NCI-H1694 treated with DMSO at 0.1 percent for 48 hours (cell line): ENCODE measurements around the gene LAMA4.
A peak's percentile ranks its signal among the peaks of the same experiment; 100 is the strongest.

ENCODE experiments used
- DNase-seq: peaks from one replicate; lab custom pipeline; 2025; lab: John Stamatoyannopoulos, UW

The LAMA4 gene

DNA sequence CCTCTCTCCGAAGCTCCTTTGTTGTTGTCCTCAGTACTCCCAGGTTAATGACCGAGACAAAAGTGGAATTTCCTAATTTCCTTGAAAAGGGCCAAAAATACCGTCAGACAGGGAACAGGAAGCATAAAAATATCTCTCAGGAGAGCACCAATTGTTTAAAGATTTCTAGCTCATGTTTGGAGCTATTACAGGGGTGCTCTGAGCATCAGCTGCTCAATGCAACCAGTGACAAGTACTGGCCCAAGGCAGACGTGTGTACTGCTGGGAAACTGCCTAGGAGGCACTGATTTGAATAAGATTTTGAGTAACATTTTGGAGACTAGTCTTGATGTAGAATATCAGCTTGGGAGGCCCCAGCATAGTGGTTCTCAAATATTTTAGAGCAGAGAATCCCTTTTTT, 17.3 kb downstream of the LAMA4 start:
- no peak for DNase-seq

DNA sequence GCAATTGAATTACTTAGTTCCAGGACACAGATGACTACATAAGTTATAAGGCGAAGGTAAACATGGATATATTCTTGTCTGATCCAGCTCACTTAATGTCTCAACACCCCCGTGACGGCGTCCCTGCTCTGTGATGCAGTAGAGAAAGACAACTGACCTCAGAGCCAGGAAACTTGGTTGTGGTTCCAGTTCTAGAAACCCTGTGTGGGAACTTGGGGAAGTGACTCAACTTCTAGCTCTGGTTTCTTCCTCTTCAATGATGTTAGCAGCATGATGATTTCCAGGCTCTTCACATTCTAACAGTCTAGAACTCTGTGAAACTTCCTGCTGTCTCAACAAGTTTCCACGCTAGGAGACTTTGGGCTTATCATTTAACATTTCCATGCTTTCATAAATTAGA, 18.4 kb downstream of the LAMA4 start:
- DNase-seq: no peak

DNA sequence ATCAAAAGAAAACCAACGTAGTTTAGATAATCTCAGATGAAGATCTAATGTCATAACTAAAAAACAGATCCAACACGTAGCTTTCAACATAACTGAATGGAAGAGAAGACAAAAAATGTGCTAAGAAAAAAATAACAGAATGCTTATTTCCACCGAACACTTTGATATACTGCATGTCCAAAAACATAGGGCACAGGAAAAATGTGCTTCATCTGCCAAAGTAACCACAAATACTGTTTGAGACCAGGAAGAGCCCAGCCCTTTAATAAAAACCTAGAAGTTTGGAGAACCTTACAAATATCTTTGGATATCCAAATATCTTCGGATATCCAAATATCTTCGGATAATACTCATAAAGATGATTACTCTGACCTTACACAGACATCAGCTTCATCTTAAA, 19.8 kb downstream of the LAMA4 start:
- DNase-seq: no peak

DNA sequence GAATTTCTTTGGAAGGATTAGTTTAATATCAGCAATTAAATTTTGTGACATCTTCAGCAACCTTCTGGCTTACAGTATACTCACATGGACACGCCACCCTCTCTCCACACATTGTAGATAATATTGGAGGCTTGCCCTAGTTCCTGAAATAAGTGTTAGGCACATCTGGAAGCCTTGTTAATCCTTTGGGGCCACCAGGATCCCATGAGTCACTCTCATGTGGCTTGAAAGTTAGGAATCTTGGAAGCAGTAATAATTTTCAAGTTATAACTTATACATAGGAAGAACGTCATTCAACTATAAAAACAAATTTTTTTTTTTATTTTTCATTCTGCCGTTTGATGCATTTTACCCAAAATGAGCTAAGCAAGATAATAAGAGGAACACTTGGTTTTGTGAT, 20.5 kb downstream of the LAMA4 start:
- DNase-seq: no peak

DNA sequence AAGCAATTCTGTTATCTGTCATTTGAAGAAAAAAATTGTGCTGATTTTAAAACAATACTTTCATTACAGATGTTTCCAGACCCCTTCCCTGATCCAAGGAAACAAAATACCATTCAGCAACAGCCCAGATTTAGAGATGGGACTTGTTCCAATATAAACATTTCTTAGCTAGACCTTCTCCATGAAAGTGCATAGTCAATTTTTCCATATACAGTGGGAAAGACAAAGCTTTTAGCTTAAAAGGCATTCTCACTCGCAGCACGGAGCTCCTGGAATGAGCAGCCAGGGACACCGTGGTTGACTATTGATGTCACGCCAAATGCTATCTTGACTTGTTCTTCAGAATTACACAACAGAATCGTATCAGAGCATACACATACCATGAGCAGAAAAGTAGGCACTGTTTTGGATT, 21.5 kb downstream of the LAMA4 start:
- DNase-seq: no peak

DNA sequence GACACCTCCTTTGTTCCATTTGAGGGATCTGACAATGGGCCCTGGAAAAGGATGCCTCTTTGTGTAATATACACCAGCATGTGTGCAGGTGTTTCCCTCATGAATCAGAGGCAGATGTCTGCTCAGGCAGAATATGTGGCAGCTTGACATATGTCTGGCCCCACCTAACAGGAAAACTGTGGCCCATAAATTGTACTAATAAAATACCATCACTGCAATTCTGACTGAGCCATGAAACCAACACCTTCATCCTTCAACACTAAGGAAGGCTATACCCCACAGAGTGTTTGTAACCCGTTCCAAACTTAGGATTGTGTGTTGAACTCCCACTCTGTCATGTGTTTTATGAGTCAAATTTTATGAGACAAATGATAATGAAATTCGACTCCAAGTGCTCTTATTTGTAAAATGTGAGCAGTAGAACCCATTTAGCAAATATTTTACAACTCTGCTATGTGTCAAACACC, 22.7 kb downstream of the LAMA4 start:
- DNase-seq: peak; percentile 73

DNA sequence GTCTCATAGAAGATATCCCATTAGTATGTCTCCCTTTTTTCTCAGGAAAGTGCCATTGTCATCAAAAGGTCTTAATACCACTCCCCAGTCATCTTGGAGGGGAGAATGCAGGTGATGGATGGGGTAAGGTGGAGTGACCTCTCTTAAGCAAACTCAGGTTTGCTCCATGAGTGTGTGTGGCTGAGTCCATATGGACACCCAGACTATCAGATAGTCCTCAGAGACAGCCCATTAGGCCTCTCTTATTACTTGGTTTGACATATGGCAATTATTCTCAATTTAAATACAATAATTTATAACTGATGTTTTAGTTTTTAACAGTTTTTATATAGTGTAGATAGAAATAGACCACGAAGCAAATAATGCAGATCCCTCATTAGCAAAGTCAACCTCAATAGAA, 23.2 kb downstream of the LAMA4 start:
- no peak for DNase-seq

DNA sequence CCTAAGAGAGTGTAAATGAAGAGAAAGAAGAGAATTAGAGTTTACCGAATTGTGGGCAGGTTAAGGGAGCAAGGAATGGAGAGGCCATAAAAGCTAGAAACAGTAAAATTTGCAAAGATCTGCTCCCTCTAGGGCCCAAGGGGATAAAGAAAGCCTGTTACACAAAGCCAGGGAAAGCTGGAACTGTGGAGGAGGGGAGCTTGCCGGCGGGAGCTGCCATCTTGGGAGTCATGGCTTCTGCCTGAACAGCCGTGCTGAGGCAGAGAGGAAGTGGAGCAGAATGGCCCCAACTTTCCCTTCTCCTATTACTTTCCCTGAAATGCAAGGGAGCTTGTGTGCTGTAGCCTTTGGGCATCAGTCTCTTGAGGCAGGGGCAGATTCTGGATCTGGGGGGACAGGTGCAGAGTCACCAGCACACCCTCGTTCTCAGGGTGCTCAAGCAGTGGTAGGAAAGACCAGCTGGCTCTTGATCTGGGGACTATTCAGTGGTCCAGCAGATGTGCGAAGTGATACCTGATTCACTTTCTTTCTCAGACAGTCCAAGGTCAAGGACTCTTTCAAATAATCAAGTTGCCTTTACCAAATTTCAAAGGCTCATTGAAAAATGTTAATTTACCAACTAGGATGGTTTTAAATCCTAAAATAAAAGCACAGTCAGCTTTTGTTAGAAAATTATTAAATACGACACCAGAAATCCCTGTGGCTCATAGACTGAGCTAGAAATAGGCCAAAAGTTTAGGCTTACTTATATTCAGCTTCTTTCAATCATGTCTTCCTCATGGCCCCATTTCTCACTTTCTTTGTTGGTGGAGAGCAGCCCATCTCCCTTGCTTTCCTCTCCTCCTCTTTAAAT, 25.7 kb downstream of the LAMA4 start:
- DNase-seq: no peak

DNA sequence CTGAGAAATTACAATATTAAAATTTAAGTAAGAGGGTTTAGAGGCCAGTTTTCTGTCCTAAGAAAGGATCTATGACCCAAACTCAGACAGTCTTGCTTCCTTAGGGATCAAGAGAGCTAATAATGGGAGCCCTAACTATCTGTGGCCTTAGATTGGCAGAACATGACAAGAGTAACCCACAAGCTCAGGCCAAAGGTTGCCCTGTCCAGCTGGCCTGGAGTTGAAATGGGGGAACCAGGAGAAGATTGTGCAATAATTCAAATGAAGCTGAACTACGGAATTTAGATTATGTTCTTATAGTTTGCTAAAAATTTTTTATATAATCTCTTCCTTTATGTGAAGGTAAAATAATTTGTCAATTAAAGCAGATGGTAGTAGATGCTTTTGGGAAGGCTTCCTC, 26.4 kb downstream of the LAMA4 start:
- no peak for DNase-seq

DNA sequence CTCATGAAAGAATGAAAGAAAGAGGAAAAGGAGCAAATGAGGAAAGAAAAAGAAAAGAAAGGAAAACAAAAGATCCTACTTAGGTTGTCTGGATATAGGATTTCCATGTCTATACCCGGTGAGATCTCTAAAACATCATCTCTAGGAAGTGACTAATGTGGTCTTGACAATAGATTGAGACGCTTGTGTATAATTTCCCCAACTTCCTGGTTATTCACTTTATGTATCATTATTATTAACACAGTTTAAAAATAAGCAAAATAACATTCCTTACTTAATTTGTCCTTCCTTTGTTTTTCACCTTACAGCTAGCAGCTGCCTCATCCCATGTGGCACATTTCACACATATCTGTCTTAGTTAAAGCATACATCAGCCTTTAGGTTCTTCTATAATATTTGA, 27.0 kb downstream of the LAMA4 start:
- DNase-seq: no peak

DNA sequence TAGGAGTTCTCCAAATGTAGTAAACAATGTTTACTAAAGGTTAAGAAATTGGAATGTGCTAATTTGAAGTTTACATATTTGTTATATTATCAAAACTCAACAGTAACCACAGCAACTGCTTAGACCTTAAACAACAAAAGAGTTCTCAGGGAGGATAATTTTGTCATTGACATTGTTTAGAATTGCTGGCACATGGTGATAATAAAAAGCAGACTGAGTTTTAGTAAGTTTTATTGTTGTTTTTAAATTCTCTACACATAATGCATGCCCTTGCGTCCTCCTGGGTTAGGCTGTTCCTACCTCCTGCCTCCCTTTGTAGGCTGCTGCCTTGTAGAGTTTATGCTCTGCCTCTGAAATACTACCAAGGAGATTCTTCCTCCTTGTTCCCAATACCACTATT, 28.7 kb downstream of the LAMA4 start:
- DNase-seq: no peak

DNA sequence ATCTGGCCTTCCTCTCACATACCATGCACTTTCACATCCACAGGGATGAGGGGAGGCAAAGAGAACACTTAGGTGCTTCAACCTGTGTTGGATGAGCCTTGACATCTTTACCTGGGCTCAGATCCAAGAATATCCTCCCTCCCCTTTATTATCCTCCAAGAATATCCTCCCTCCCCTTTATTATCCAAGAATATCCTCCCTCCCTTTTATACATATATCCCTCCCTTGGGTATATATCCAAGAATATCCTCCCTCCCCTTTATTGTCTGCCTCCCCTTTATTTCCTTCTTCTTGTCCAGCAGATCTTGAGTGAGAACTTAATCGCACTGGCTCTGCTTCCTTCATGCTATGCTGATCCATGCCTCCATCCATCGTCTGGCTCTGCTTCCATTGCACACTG, 30.3 kb downstream of the LAMA4 start:
- DNase-seq: no peak

DNA sequence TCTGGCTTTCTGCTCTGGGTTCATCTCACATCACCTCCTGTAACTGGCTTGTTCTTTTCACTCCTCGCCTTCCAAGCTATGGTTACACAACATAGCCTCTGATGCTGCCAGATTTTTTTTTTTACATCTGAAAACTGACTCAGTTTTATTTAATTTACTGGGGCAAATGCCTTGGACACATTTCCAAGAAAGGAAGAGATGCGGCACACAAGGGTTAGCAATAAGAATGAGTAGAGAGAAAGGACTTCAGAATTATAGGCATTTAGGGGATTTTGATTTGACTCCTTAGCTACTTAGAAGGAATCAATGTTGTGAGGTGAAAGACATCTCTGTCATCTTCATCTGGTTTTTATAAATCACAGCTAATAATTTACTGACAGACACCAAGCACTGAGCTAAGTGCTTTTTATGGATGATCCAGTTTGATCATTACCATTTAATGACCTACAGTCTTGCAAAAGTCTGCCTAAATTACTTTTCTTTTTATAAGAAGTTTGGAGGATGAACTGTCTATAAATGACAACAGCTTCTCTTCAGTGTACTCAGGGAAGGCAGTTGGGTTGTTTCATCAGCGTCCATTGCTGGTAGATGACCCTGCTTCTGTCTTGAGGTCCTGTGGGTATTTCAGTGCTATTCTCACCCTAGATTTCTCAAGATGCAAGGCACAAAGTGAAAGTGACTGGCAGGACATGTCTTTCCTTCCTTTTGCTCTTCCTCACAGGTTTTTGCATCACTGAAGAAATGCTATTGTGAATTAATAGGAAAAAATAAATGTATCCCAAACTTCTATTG, 31.1 kb downstream of the LAMA4 start:
- no peak for DNase-seq

DNA sequence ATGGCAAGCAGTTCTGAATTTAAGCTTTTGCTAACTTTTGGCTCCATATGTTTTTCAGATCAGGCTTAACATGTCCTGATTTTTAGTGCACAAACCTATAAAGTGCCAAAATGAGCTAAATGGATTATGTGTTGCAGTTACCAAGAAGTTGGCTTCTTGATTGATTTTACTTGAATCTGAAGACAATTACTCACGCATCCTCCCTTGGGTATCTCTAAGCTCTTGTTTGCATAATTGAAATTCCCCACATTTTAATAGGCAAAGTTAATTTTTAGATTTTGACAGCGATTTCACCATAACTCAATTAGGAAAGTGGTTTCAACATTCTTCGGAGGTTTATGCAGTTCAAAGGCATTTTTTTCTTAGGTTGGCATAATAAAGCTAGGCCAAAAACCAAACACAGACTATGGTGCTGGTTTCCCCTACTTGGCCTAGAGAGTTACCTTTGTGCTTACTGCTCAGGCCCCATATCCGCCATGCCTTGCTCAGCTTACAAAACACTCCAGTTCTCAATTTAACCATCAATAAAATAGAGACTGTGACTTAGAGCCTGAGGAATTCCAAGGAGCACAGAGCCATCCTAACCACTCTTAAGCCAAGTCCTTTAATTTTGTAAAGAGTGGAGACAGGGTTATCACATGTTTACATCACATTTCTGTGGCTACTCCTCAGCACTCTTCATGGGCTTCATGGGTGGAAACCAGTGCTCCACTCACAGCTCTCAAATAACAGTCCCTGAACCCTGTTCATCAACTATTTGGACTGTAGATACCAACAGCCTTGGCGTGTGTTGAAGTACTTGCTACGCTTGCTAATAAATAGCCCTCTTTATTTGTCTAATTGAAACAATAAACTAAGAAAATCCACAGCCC, 32.1 kb downstream of the LAMA4 start:
- DNase-seq: no peak

DNA sequence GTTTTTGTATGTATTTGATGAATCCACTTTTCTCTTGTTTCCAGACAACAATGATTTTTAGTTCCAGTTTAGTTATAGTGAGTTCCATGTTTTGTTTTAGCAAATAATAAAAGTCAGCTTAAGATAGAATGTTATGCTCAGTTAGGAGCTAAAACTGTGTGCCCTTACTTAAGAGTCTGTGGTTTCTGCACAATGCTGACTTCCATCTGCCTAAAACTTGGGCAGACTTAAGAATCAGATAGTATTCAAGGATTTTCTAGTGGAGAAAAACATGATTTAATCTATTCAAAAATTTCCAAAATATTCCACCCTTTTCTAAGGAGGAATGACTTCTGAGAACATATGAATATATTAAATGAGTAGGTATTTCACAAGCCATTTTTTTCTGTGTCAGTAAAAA, 32.8 kb downstream of the LAMA4 start:
- DNase-seq: no peak

DNA sequence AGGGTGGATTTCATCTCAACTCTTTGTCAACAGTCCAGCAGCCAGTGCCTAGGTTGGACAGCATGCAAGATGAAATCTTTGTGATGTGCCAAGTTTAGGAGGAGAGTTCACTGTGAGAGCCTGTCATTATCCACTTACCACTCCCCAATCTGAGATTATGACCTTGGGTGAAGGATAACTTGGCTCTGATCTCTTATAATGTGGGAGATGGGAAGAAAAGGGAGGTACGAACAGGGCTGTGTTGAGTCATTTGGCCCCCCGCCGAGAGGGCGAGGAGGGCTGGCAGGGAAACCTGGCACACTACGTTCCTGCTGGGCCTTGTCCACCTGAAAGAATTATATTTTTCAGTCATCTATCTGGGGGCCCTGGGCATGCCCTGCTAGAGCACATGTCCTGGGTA, 35.8 kb downstream of the LAMA4 start:
- DNase-seq: no peak

DNA sequence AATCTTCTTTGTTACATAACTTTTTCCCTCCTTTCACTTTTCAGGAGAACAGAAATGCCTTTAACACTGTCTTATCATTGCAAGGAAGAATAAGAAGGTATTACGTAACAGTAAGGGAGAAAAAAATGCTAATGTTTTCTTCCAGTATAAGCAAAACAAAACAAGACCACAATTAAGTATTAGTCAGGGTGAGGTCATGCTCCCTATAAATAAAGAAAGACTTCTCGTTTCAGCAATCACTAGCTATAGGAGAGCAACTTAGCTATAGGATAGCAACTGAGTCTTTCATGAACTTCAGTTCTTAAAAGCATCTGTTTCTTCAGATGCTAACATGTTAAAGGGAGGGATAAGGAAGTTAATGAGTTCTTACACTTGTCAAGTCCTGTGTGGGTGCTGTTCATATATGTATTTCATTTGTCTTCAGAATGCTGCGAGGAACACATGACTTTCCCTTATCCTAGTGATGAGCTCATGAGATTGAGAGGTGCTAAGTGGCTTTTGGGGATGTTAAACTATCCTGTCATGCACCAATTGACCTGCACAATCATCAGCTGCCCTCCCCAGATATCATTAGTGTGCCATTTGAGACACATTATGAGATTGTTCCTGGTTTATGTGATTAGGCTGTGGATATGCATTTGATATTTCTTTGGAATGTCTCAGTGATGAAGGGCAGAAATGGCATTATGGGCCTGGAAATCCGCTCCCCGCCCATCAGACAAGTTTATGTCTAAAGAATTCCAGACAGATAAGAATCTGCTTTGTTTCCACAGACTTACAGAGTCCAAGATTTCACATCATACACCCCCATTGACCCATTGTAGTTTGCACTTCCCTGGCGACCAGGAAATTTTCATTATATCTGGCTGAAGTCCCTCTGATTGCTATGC, 37.5 kb downstream of the LAMA4 start:
- no peak for DNase-seq

DNA sequence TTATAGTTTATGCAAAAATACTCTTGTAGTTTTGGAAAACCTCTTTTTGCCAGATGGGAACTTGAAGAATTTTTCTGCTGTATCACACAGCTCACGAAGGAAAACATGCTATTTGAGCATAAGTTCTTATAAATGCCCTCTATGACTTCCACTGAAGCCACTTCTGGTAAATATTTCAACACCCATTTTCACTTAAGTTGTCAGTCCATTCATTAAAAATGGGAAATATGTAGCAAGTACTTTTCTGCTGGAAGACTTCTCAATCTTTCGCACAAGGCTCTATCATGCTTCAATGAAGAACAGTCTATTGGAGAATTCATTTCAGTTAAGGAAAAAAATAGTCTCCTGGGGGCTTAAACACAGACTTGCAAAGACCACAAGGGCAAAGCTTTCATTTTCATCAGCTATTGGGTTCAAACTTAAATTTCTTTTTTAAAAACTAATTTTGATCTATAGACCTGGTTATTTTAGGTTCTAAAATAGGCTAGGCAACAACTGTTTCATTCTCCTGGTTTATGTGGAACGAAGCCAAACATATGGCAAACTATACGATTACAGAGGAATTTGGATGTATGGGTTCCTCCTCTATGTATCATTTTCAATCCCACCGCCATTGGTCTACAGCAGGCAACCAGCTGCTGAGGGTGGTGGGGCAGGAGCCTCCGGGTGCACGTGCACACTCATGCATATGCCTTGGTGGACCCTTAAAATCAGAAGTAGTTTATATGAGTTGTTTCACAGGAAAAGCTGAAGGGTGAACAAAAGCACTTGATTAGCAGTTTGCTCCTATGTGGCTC, 38.7 kb downstream of the LAMA4 start:
- DNase-seq: peak; percentile 43

DNA sequence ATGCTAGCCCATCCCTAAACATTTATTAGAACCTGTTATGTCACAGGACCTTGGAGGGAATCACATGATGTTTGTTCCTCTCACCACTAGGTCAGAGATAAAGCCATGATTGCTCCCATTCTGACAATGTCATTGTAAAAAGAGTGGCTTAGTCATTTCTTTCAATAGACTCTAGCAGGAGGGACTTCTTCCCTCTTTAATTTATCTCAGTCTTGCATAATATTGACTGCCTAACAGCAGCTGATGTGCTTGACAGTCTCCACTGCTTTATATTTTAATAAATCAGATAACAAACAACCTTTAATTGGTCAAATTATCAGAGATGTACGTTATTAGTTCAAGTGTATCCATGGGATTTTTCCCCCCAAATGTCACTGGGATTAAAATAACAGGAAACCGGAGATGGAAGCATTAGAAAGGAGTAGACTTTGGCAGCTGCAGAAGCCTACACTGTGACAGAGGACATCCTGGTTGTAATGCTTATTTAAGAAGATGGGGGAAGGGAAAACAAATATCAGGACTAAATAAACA, 39.6 kb downstream of the LAMA4 start:
- no peak for DNase-seq

DNA sequence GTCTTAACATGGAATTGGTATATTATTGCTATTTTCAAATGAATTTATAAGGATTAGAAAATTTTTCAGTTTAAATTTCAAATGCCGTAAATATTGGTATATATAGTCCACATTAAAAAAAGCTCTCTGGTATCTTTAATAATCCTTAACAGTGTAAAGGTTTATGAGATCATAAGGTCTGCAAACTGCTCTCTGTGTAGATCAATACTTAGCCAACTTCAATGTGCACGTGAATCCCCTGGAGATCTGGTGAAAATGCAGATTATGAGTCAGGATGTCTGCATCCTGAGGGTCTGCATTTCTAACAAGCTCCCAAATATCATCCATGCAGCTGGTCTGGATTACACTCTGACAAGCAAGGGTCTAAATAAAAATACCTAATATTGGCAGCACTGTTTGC, 43.5 kb downstream of the LAMA4 start:
- no peak for DNase-seq
